Heart right ventricle (tissue), 16 donors: Measurements from ENCODE around the gene CRYL1. TPM values are rescaled to one million over a fixed set of nuclear protein-coding genes. Genes with fewer than 3 reads are reported as not detected.
A peak's percentile ranks its signal among the peaks of the same experiment; 100 is the strongest.

Experiments used
- ATAC-seq, 8 donors: fragments of 200-7000 bp; cut with Tn5 transposase; one replicate each; pipeline ENCODE4 v1.9.1; 2020; ENCODE audit warnings: mild to moderate bottlenecking in 8 of 8, moderate library complexity in 8 of 8, moderate number of reproducible peaks in 1 of 8
- DNase-seq, 2 donors: peaks; one replicate each; pipeline ENCODE4 v3.0.0-alpha.2; 2020
- H3K27ac ChIP-seq, 10 donors: fragments of 200-600 bp; sonication (generic) in 2 of 10; one replicate each; pipeline versions ENCODE4 v1.5.0 to v1.8.0; 2020 to 2022; ENCODE audit warnings: mild to moderate bottlenecking in 3 of 10
- H3K27me3 ChIP-seq, 7 donors: fragments of 200-600 bp; one replicate each; pipeline ENCODE4 v1.8.0; 2021 to 2022; ENCODE audit warnings: mild to moderate bottlenecking in 2 of 7
- H3K36me3 ChIP-seq, 9 donors: fragments of 200-600 bp; sonication (generic) in 1 of 9; one replicate each; pipeline versions ENCODE4 v1.5.0 to v1.8.0; 2020 to 2022; ENCODE audit warnings: mild to moderate bottlenecking in 2 of 9
- H3K4me1 ChIP-seq, 9 donors: fragments of 200-600 bp; sonication (generic) in 1 of 9; one replicate each; pipeline versions ENCODE4 v1.5.0 to v1.8.0; 2020 to 2022; ENCODE audit warnings: mild to moderate bottlenecking in 4 of 9
- H3K4me3 ChIP-seq, 10 donors: fragments of 200-600 bp; sonication (generic) in 2 of 10; one replicate each; pipeline versions ENCODE4 v1.5.0 to v1.8.0; 2020 to 2022; ENCODE audit warnings: mild to moderate bottlenecking in 7 of 10, moderate library complexity in 2 of 10
- H3K9me3 ChIP-seq, 11 donors: fragments of 200-600 bp in 10 of 11; sonication (generic) in 2 of 11; one replicate each; pipeline versions ENCODE4 v1.5.0 to v1.8.0; 2013 to 2022; ENCODE audit warnings: mild to moderate bottlenecking in 2 of 11, control low read depth in 1 of 11, moderate library complexity in 1 of 11
- WGBS, 2 donors: extraction: QIAGEN DNeasy Blood & Tissue Kit; methylation state at CpG; one replicate each; pipeline ENCODE4 v1.1.7; 2013; ENCODE audit warnings: inconsistent platforms in 1 of 2; 5-methylcytosine and 5-hydroxymethylcytosine counted together
- intact Hi-C, 10 donors: fragments of 100-400 bp; cut with DNase I; formaldehyde crosslinking; loops; one replicate each; pipeline versions ENCODE4 v1.11.1 to v1.14.2; 2022
- polyA plus RNA-seq, 2 donors: library from polyadenylated mRNA; stranded (reverse); fragments of 200-250 nt; gene quantifications; one replicate each; pipeline ENCODE4 v1.2.3, GENCODE V29; 2013
- total RNA-seq, 10 donors: library from RNA; stranded (reverse); fragmentation: NEBNext Ultra II Directional in 3 of 10; extraction: Animal tissue kit (Norgen Biotek cat#: 25700) in 3 of 10; gene quantifications; one replicate each; pipeline versions ENCODE4 v1.2.1 to v1.2.4, GENCODE V29; 2021 to 2023
- TF ChIP-seq, protein P1 (sequence below), 9 donors: fragments of 200-600 bp; sonication (generic) in 2 of 9; IDR thresholded peaks; one replicate each; pipeline versions ENCODE4 v1.5.0 to v1.8.0; 2021 to 2022; ENCODE audit warnings: antibody characterized with exemption in 9 of 9, mild to moderate bottlenecking in 5 of 9, moderate library complexity in 1 of 9
- donor health status: Arrhythmogenic right ventricular cardiomyopathy.
- donor health status: ischemic (EF 13 %, LVEDD 7.1; RV severe dilation, severe dysfunction).
- donor health status: healthy with polysubstance abuse.
- donor health status: DM: no; HTN: yes; CAD: no.
- donor health status: DM: no; HTN: no; CAD: no.
- donor health status: ischemic (EF 25% LVEDD 6.9; RV normal size, moderate dysfunction).
- donor health status: ischemic (EF 25% LVEDD 5.7; RV mildly dilated, moderate dysfunction).
- donor health status: healthy.
- donor health status: DM: yes; HTN: yes; CAD: no.
- donor health status: Ischemic cardiomyopathy.
- donor health status: ischemic (EF 35%, LVEDD 5.7; RV mildly dilated, moderate dysfunction).
- donor health status: nonischemic (EF 11% LVEDD 7.7; RV severe dilation, severe dysfunction).
- donor health status: DM: yes; HTN: yes; CAD: no.
- donor health status: PGD.
- donor health status: ischemic (EF 29% LVEDD 5.4; RV normal size, mild dysfunction).
- donor health status: nonischemic (EF 23%, LVEDD 6.1; RV moderate dilation, normal function).

CRYL1 gene
- total and polyA plus RNA-seq, 12 donors, result 10.1 to 27.3 (median 23.2) TPM

DNA sequence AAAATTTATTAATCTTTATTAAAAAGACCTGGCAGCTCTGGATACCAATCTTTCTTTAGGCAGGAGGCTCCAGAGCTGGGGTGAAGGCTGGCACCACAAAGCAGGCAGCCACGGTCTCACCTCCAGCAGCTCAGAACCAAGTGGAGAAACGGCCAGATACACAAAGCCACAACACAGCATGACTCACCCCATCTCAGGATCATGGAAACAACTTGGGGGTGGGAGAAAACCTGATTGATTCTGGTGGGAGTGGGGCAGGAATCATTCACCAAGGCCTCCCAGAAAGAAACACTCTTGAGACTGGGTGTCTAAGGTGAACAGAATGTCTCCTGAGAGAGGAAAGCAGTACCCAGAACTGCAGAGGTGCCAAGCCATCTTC, 64.2 kb downstream of the CRYL1 start:
- ATAC-seq (peak in 5 of 8 donors; percentile 7 to 50 (median 27)), DNase-seq (no peak)
- WGBS, 2 donors, result 46 to 58% methylated on average over 2 of the region's 2 CpGs
- H3K36me3 ChIP-seq, result no peaks in the 10 kb centered on the region
- no peak overlapping the region for H3K4me3 ChIP-seq
- no peaks in the 10 kb centered on the region for H3K27me3 ChIP-seq
- peak overlapping the region; percentile 0 to 83 (median 78) for H3K27ac ChIP-seq
- peaks cover 2 to 60% (median 42%) of the 10 kb centered on the region in 9 donors for H3K4me1 ChIP-seq
- intact Hi-C loops, result no loop called here
- H3K9me3 ChIP-seq, result no peaks in the 10 kb centered on the region
- TF ChIP-seq, protein P1, sequence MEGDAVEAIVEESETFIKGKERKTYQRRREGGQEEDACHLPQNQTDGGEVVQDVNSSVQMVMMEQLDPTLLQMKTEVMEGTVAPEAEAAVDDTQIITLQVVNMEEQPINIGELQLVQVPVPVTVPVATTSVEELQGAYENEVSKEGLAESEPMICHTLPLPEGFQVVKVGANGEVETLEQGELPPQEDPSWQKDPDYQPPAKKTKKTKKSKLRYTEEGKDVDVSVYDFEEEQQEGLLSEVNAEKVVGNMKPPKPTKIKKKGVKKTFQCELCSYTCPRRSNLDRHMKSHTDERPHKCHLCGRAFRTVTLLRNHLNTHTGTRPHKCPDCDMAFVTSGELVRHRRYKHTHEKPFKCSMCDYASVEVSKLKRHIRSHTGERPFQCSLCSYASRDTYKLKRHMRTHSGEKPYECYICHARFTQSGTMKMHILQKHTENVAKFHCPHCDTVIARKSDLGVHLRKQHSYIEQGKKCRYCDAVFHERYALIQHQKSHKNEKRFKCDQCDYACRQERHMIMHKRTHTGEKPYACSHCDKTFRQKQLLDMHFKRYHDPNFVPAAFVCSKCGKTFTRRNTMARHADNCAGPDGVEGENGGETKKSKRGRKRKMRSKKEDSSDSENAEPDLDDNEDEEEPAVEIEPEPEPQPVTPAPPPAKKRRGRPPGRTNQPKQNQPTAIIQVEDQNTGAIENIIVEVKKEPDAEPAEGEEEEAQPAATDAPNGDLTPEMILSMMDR (IDR thresholded peaks at IDR 0.05), result no peak

DNA sequence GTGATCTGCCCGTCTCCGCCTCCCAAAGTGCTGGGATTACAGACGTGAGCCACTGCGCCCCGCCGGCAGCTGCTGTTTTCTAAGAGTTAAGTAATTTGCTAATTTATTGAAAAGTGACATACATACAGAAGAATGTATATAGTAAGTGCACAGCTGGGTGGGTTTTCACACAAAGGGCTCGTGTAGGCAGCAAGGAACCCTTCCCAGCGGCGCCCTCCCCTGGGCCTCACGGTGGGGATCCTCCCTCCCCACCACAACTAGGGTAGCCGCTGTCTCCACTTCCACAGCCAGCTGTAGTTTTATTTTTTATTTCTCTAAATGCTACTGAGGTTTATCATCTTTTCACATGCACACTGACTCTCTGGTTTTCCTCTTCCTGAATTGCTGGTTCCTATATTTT, 64.9 kb downstream of the CRYL1 start:
- ATAC-seq (no peak), DNase-seq (no peak)
- 86 to 87% methylated on average over 11 of the region's 11 CpGs for WGBS, 2 donors
- peaks cover 0 to 3% (median 0%) of the 10 kb centered on the region in 11 donors for H3K9me3 ChIP-seq
- H3K4me1 ChIP-seq, result peaks cover 2 to 58% (median 38%) of the 10 kb centered on the region in 9 donors
- TF ChIP-seq, protein P1 (IDR thresholded peaks at IDR 0.05), result no peak
- no peak overlapping the region for H3K4me3 ChIP-seq
- intact Hi-C loops, result no loop called here
- peak overlapping the region in 7 of 10 donors; percentile 64 to 83 (median 81) for H3K27ac ChIP-seq
- H3K27me3 ChIP-seq, result no peaks in the 10 kb centered on the region
- H3K36me3 ChIP-seq, result no peaks in the 10 kb centered on the region

DNA sequence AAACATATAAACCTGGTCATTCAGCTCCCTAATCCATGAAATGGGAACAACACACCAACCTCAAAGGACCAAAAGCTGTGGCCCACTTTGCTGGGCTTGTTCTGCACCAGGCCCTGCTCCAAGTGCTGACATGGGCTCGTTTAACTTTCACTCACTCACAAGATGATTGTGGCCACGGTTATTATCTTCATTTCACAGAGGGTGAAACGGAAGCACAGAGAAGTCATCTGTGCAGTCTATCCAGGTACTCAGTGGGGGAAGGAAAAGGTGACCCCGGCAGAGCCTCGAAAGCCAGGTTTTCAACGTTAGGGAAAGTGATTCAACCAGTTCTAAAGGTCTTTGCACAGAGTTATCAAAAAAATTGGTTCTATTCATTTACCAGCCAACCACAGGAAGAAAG, 68.0 kb downstream of the CRYL1 start:
- DNase-seq (no peak), ATAC-seq (peak in 5 of 8 donors; percentile 28 to 67 (median 45))
- Histone ChIP-seq H3K27ac (peak overlapping the region in 3 of 10 donors; percentile 1 to 48 (median 33)), H3K4me3 (no peak overlapping the region), H3K27me3 (no peaks in the 10 kb centered on the region), H3K4me1 (peaks cover 0 to 40% (median 19%) of the 10 kb centered on the region in 9 donors), H3K36me3 (no peaks in the 10 kb centered on the region), H3K9me3 (peaks cover 0 to 21% (median 0%) of the 10 kb centered on the region in 11 donors)
- 37 to 50% methylated on average over 6 of the region's 6 CpGs for WGBS, 2 donors
- intact Hi-C loops, result loop anchor here in 1 of 10 donors (2.0 kb wide), 1 partner anchor 21 kb away; no protein-coding TSS in a partner anchor
- TF ChIP-seq, protein P1 (IDR thresholded peaks at IDR 0.05), result no peak

DNA sequence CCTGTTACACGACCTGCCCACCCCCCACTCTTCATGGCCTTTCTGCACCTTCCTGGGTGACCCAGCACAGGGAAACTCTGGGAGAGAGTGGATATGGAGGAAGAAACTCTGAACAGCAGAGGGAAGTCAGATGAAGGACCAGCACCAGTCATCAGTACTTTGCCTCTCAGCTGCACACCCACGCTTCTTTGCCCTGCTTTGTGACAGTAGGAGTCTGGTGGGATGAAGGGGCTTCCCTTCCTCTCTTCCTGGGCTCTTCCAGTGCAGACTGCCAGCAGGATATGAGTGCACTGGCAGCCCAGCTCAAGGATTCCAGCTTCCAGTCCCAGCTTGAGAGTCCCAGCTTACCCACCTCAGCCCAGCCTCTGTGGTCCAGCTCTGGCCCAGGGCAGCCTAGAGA, 68.9 kb downstream of the CRYL1 start:
- H3K4me3 ChIP-seq, result no peak overlapping the region
- H3K27ac ChIP-seq, result peak overlapping the region in 2 of 10 donors; percentile 17 to 33
- TF ChIP-seq, protein P1 (IDR thresholded peaks at IDR 0.05), result no peak
- DNase-seq (no peak), ATAC-seq (peak in 5 of 8 donors; percentile 25 to 44 (median 28))
- intact Hi-C loops, result no loop called here
- H3K27me3 ChIP-seq, result no peaks in the 10 kb centered on the region
- WGBS, 2 donors, result 59 to 66% methylated on average over 2 of the region's 2 CpGs
- no peaks in the 10 kb centered on the region for H3K36me3 ChIP-seq
- H3K9me3 ChIP-seq, result peaks cover 0 to 30% (median 0%) of the 10 kb centered on the region in 11 donors
- H3K4me1 ChIP-seq, result peaks cover 0 to 31% (median 17%) of the 10 kb centered on the region in 9 donors
